ENCODE measurements around the gene RXRA.

Gene RXRA

DNA sequence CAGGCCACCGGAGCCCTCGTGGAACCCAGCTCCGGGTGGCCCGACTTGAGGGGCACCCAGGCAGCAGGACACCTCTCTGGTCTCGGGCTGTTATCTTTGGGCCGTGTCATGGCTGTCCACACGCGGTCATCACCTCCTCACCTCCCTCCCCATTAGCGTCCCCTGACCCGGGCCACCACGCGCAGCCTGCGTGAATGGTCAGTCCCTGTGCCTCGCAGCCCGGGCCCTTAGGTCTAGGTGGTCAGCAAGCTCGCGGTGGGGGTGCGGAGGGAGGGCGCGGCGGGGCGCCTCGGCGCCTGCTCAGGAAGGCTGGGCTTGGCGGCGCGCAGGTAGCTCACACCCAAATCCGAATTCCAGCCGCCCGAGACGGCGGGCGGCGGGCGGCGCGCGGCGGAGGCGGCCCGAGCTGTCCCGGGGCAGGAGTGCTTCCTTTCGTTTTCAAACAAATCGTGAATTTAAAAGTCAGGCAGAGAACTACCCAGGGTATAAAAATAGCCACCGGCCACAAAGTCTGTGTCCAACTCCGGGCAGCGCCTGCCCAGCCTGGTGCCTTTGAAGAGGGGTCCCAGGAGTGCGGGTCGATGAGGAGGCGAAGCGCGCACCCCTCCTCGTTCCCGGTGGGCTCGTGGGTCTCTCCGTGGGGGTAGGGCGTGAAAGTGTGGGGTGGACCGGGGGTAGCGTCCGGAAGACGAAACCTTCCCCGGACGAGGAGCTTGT is 1.0 kb upstream of the RXRA start:
- Histone ChIP-seq H2BK120ac (ENCODE audit: low read depth, low read length) (peak overlapping the region; percentile 97), H3K27me3 (ENCODE audit: control insufficient read depth in 1 of 2, insufficient read depth in 1 of 2, low read length in 2 of 2) (no peaks in the 10 kb centered on the region), H3K4me3 (ENCODE audit: insufficient read depth in 1 of 2, low read depth in 1 of 2, low read length in 2 of 2) (peak overlapping the region; percentile 76 to 89), H3K4me1 (ENCODE audit: control insufficient read depth, insufficient read depth, low read depth, low read length) (peaks cover 59% of the 10 kb centered on the region), H3K4me2 (ENCODE audit: low read length, poor library complexity, severe bottlenecking) (peak overlapping the region; percentile 99), H2BK12ac (ENCODE audit: low read length in 2 of 2) (peak overlapping the region; percentile 88 to 99), H2BK5ac (ENCODE audit: low read depth, low read length, poor library complexity, severe bottlenecking) (peak overlapping the region; percentile 49), H3K27ac (ENCODE audit: low read length, poor library complexity, severe bottlenecking) (peak overlapping the region; percentile 63), H3K9me3 (ENCODE audit: control insufficient read depth, low read length) (no peaks in the 10 kb centered on the region), H2AFZ (ENCODE audit: low read depth, low read length) (peak overlapping the region; percentile 31), H3K14ac (ENCODE audit: low read length in 2 of 2) (peak overlapping the region in 1 of 2 experiments; percentile 100), H3K79me1 (replicated peaks; ENCODE audit: low read length, poor library complexity, severe bottlenecking) (peaks cover 9% of the 10 kb centered on the region), H3K36me3 (ENCODE audit: control insufficient read depth in 1 of 2, insufficient read depth in 2 of 2, low read depth in 1 of 2, low read length in 2 of 2) (no peaks in the 10 kb centered on the region), H3K4ac (ENCODE audit: low read depth in 1 of 2, low read length in 2 of 2) (peak overlapping the region; percentile 99), H3K18ac (ENCODE audit: low read depth in 1 of 2, low read length in 2 of 2) (peak overlapping the region; percentile 99 to 100), H4K8ac (ENCODE audit: low read length) (peak overlapping the region; percentile 99), H2AK5ac (ENCODE audit: low read length, severe bottlenecking) (peak overlapping the region; percentile 35), H2BK15ac (ENCODE audit: low read depth, poor library complexity, severe bottlenecking) (peak overlapping the region; percentile 91), H3K23ac (ENCODE audit: low read length in 2 of 2) (peak overlapping the region in 1 of 2 experiments; percentile 75), H4K91ac (ENCODE audit: low read length) (peak overlapping the region; percentile 100), H3K9ac (ENCODE audit: low read length) (peak overlapping the region; percentile 95)
- peak; percentile 83 for DNase-seq
- 10% methylated on average over 54 of the region's 63 CpGs for WGBS

DNA sequence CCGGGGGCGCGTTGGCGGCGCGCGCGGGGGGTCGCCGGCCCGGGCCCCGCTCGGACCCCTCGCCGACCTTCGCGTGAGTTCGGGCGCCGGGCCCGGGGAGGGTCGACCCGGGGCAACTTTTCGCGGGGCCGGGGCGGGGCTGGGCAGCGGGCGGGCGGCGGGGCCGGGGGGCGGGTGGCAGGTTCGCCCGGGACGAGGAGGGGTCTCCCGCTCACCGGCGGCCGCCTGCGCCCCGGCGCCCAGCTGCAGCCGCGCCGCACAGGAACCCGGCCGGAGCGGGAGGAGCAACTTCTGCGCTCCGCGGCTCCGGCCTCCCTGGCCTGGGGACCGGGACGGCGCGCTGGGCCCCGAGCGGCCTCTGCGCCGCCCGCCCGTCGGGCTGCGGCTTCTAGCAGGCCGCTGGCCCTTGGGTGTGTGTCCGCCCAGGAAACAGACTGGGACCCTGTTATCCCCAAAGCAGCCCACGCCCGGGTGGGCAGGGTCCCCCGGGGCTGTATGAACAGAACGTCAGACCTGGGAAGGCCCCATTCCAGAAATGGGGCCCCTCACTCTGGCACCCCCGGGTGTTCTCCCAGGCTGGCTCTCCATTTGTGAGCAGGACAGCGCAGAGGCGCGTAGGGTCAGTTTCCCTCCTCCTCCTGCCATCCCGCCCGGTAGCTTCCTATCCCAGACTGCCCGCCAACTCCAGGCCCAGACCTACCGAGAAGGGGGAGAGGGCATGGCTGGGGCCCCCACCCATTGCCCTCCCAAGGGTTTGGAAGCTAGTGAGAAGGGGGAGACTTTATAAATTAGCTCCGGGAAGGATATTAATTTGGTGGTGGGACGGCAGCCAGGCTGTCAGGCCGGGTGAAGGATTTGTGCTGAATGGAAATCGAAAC is 708 bp downstream of the RXRA start:
- H3K79me1 ChIP-seq (replicated peaks; ENCODE audit: low read length, poor library complexity, severe bottlenecking), result peaks cover 22% of the 10 kb centered on the region
- no peak overlapping the region for H3K14ac ChIP-seq (ENCODE audit: low read length in 2 of 2)
- H3K36me3 ChIP-seq (ENCODE audit: control insufficient read depth in 1 of 2, insufficient read depth in 2 of 2, low read depth in 1 of 2, low read length in 2 of 2), result no peaks in the 10 kb centered on the region
- H3K9ac ChIP-seq (ENCODE audit: low read length), result peak overlapping the region; percentile 92
- H3K4me1 ChIP-seq (ENCODE audit: control insufficient read depth, insufficient read depth, low read depth, low read length), result peaks cover 68% of the 10 kb centered on the region
- H3K27me3 ChIP-seq (ENCODE audit: control insufficient read depth in 1 of 2, insufficient read depth in 1 of 2, low read length in 2 of 2), result no peaks in the 10 kb centered on the region
- WGBS, result 4% methylated on average over 43 of the region's 83 CpGs
- H3K9me3 ChIP-seq (ENCODE audit: control insufficient read depth, low read length), result no peaks in the 10 kb centered on the region
- peak overlapping the region in 1 of 2 experiments; percentile 12 for H2BK12ac ChIP-seq (ENCODE audit: low read length in 2 of 2)
- peak overlapping the region in 1 of 2 experiments; percentile 90 for H3K18ac ChIP-seq (ENCODE audit: low read depth in 1 of 2, low read length in 2 of 2)
- peak overlapping the region; percentile 91 for H3K4me2 ChIP-seq (ENCODE audit: low read length, poor library complexity, severe bottlenecking)
- peak overlapping the region; percentile 50 for H2BK5ac ChIP-seq (ENCODE audit: low read depth, low read length, poor library complexity, severe bottlenecking)
- H2BK120ac ChIP-seq (ENCODE audit: low read depth, low read length), result peak overlapping the region; percentile 75
- H4K8ac ChIP-seq (ENCODE audit: low read length), result peak overlapping the region; percentile 56
- no peak overlapping the region for H2AK5ac ChIP-seq (ENCODE audit: low read length, severe bottlenecking)
- H3K4ac ChIP-seq (ENCODE audit: low read depth in 1 of 2, low read length in 2 of 2), result peak overlapping the region in 1 of 2 experiments; percentile 91
- no peak overlapping the region for H4K91ac ChIP-seq (ENCODE audit: low read length)
- H3K4me3 ChIP-seq (ENCODE audit: insufficient read depth in 1 of 2, low read depth in 1 of 2, low read length in 2 of 2), result peak overlapping the region; percentile 71 to 85
- H3K27ac ChIP-seq (ENCODE audit: low read length, poor library complexity, severe bottlenecking), result peak overlapping the region; percentile 61
- H2AFZ ChIP-seq (ENCODE audit: low read depth, low read length), result no peak overlapping the region
- peak overlapping the region; percentile 35 for H2BK15ac ChIP-seq (ENCODE audit: low read depth, poor library complexity, severe bottlenecking)
- peak overlapping the region in 1 of 2 experiments; percentile 81 for H3K23ac ChIP-seq (ENCODE audit: low read length in 2 of 2)
- DNase-seq, result peak; percentile 57

DNA sequence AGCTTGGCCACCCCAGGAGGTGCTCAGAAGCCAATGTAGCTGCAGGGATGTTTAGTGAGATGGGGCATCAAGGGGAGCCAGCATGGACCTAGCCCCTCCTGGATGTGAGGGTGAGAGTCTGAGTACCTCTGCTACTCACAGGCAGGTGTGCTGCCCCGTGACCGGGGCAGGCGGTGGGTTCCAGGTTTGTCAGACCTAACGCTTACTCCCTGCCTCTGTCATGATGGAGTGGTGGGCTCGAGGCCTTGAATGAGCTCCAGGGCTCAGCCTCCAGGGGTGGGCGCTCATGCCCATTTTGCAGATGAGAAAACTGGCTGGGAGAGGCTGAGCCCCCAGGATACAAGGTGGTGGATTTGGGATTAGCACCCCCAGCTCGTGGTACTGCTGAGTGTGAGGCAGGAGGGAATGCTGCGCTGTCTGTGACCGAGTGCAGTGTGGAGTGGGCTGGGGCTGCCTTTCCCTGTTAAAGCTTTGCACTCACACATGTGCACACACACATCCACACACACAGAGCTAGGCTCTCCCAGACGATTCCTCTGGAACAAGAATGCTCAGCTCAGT is 1.5 kb downstream of the RXRA start:
- peak overlapping the region; percentile 16 for H4K8ac ChIP-seq (ENCODE audit: low read length)
- DNase-seq, result peak; percentile 41
- peak overlapping the region in 1 of 2 experiments; percentile 91 for H3K4ac ChIP-seq (ENCODE audit: low read depth in 1 of 2, low read length in 2 of 2)
- H2BK12ac ChIP-seq (ENCODE audit: low read length in 2 of 2), result peak overlapping the region in 1 of 2 experiments; percentile 37
- H3K4me2 ChIP-seq (ENCODE audit: low read length, poor library complexity, severe bottlenecking), result peak overlapping the region; percentile 91
- peaks cover 25% of the 10 kb centered on the region for H3K79me1 ChIP-seq (replicated peaks; ENCODE audit: low read length, poor library complexity, severe bottlenecking)
- WGBS, result 69% methylated on average over 10 of the region's 10 CpGs
- H3K9ac ChIP-seq (ENCODE audit: low read length), result peak overlapping the region; percentile 92
- H3K36me3 ChIP-seq (ENCODE audit: control insufficient read depth in 1 of 2, insufficient read depth in 2 of 2, low read depth in 1 of 2, low read length in 2 of 2), result no peaks in the 10 kb centered on the region
- peak overlapping the region; percentile 2 for H2BK120ac ChIP-seq (ENCODE audit: low read depth, low read length)
- peak overlapping the region in 1 of 2 experiments; percentile 84 for H3K18ac ChIP-seq (ENCODE audit: low read depth in 1 of 2, low read length in 2 of 2)
- no peak overlapping the region for H2BK5ac ChIP-seq (ENCODE audit: low read depth, low read length, poor library complexity, severe bottlenecking)
- H3K23ac ChIP-seq (ENCODE audit: low read length in 2 of 2), result peak overlapping the region in 1 of 2 experiments; percentile 65
- peak overlapping the region; percentile 17 for H2BK15ac ChIP-seq (ENCODE audit: low read depth, poor library complexity, severe bottlenecking)
- no peaks in the 10 kb centered on the region for H3K27me3 ChIP-seq (ENCODE audit: control insufficient read depth in 1 of 2, insufficient read depth in 1 of 2, low read length in 2 of 2)
- H3K27ac ChIP-seq (ENCODE audit: low read length, poor library complexity, severe bottlenecking), result no peak overlapping the region
- no peaks in the 10 kb centered on the region for H3K9me3 ChIP-seq (ENCODE audit: control insufficient read depth, low read length)
- peak overlapping the region; percentile 71 to 85 for H3K4me3 ChIP-seq (ENCODE audit: insufficient read depth in 1 of 2, low read depth in 1 of 2, low read length in 2 of 2)
- H3K4me1 ChIP-seq (ENCODE audit: control insufficient read depth, insufficient read depth, low read depth, low read length), result peaks cover 76% of the 10 kb centered on the region
- no peak overlapping the region for H2AK5ac ChIP-seq (ENCODE audit: low read length, severe bottlenecking)
- H4K91ac ChIP-seq (ENCODE audit: low read length), result peak overlapping the region; percentile 14
- peak overlapping the region in 1 of 2 experiments; percentile 89 for H3K14ac ChIP-seq (ENCODE audit: low read length in 2 of 2)
- H2AFZ ChIP-seq (ENCODE audit: low read depth, low read length), result no peak overlapping the region

Measured in mesenchymal stem cell (in vitro differentiated cells and primary cell).